ENCODE measurements around the gene TRPM2.

TRPM2 gene

GRCh38 chr21:44485254-44485793 is 131.9 kb downstream of the TRPM2 start:
- no peak for DNase-seq (ENCODE audit: low spot score)

DNA sequence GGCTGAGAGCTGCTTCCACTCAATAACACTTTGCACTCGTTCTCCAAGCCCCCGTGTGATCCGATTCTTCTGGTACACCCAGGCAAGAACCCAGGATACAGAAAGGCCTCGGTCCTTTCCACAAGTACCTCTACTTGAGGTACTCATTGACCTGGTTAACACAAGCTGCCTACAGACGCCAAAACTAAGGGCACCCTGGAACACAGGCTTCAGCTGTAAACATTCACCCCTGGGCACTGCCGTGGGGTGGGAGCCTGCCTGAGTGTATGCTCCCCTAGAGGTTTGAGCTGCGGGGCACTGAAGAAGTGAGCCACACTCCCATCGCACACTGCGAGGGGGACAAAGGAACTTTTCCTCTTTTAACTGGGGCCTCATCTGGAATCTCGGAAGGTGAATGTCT is 132.4 kb downstream of the TRPM2 start:
- DNase-seq (ENCODE audit: low spot score) = no peak

- DNase-seq (ENCODE audit: low spot score) = no peak
Observed at GRCh38 chr21:44486302-44486701, 132.9 kb downstream of the TRPM2 start.

DNA sequence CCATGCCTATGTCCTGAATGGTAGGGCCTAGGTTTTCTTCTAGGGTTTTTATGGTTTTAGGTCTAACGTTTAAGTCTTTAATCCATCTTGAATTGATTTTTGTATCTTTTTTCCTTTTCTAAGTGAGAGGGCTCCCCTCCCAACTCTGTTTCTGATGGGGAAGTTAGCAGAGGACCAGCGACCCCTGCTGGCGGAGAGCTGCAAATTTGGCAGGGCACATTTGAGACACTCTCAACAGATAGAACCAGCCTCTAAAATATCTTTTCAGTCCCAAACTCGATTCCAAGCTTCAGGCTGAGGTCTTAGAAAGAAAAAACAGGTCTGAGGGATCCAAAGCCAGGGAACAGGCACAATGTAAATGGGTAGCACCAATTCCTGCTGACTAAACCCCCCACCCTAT is 134.4 kb downstream of the TRPM2 start:
- no peak for DNase-seq (ENCODE audit: low spot score)

GRCh38 chr21:44489962-44490361 is 136.5 kb downstream of the TRPM2 start:
- no peak for DNase-seq (ENCODE audit: low spot score)

GRCh38 chr21:44490405-44490804 is 137.0 kb downstream of the TRPM2 start:
- no peak for DNase-seq (ENCODE audit: low spot score)

- DNase-seq (ENCODE audit: low spot score) = no peak
Observed at GRCh38 chr21:44490816-44491215, 137.4 kb downstream of the TRPM2 start.
